ENCODE data around the gene GALNT2.
A peak's percentile ranks its signal among the peaks of the same experiment; 100 is the strongest.

GALNT2 gene

GRCh38 chr1:230237009-230237370 is 170.0 kb downstream of the GALNT2 start:
- DNase-seq = no peak

GRCh38 chr1:230237805-230238204 is 170.8 kb downstream of the GALNT2 start:
- no peak for DNase-seq

GRCh38 chr1:230240446-230241086 is 173.5 kb downstream of the GALNT2 start:
- no peak for DNase-seq

- DNase-seq = no peak
Measured at GRCh38 chr1:230242326-230242725, 175.3 kb downstream of the GALNT2 start.

GRCh38 chr1:230243146-230243545 is 176.1 kb downstream of the GALNT2 start:
- no peak for DNase-seq

GRCh38 chr1:230243583-230244353 is 176.7 kb downstream of the GALNT2 start:
- DNase-seq = peak; percentile 46

GRCh38 chr1:230246551-230246950 is 179.5 kb downstream of the GALNT2 start:
- DNase-seq = no peak

- DNase-seq = no peak
Measured at GRCh38 chr1:230248016-230248888, 181.2 kb downstream of the GALNT2 start.

GRCh38 chr1:230248889-230249270 is 181.8 kb downstream of the GALNT2 start:
- no peak for DNase-seq

- no peak for DNase-seq
Measured at GRCh38 chr1:230249695-230250480, 182.8 kb downstream of the GALNT2 start.

GRCh38 chr1:230250666-230251065 is 183.6 kb downstream of the GALNT2 start:
- no peak for DNase-seq

- DNase-seq = no peak
Measured at GRCh38 chr1:230251644-230252191, 184.7 kb downstream of the GALNT2 start.

GRCh38 chr1:230253150-230253549 is 186.1 kb downstream of the GALNT2 start:
- DNase-seq = no peak

GRCh38 chr1:230254265-230254664 is 187.2 kb downstream of the GALNT2 start:
- DNase-seq = no peak

- no peak for DNase-seq
Measured at GRCh38 chr1:230255116-230255515, 188.1 kb downstream of the GALNT2 start.

GRCh38 chr1:230255991-230256390 is 189.0 kb downstream of the GALNT2 start:
- no peak for DNase-seq

- DNase-seq = no peak
Measured at GRCh38 chr1:230256896-230257295, 189.9 kb downstream of the GALNT2 start.

GRCh38 chr1:230259621-230260020 is 192.6 kb downstream of the GALNT2 start:
- no peak for DNase-seq

- no peak for DNase-seq
Measured at GRCh38 chr1:230260831-230261230, 193.8 kb downstream of the GALNT2 start.

- no peak for DNase-seq
Measured at GRCh38 chr1:230261928-230262650, 195.1 kb downstream of the GALNT2 start.

GRCh38 chr1:230262867-230263567 is 196.0 kb downstream of the GALNT2 start:
- no peak for DNase-seq

All from fibroblast of skin of back (primary cell).